Prostate gland (tissue), 2 donors: ENCODE data around the gene PALLD. TPM values are rescaled to one million over a fixed set of nuclear protein-coding genes. Genes with fewer than 3 reads are reported as not detected.
"Not testable (repeated sequence)": the region's sequence is repeated elsewhere in the genome, so short reads cannot be mapped to it uniquely, and the experiment has no call there.

Source experiments
- DNase-seq: peaks from one replicate; pipeline ENCODE4 v3.0.0-alpha.2; 2019; ENCODE audit warnings: low spot score
- H3K27ac ChIP-seq, 2 donors: fragments of 200-600 bp; sonication (generic); 2 replicates each; pipeline ENCODE4 v1.5.1; 2017 to 2019
- H3K27me3 ChIP-seq: fragments of 200-600 bp; sonication (generic); replicated peaks from 2 replicates; pipeline ENCODE4 v1.5.1; 2019; ENCODE audit not compliant: insufficient read depth
- H3K36me3 ChIP-seq, 2 donors: fragments of 200-600 bp; sonication (generic); 1 replicate in 1 of 2; 2 replicates in 1 of 2; pipeline versions ENCODE4 v1.5.1 to v1.8.1; 2017 to 2019
- H3K4me1 ChIP-seq: fragments of 200-600 bp; sonication (generic); replicated peaks from 2 replicates; pipeline ENCODE4 v1.5.1; 2019
- H3K4me3 ChIP-seq, 2 donors: fragments of 200-600 bp; sonication (generic); 2 replicates each; pipeline ENCODE4 v1.5.1; 2017 to 2019
- H3K9me3 ChIP-seq: fragments of 200-600 bp; sonication (generic); 2 replicates; pipeline ENCODE4 v1.5.1; 2017
- POLR2A ChIP-seq: fragments of 450-650 bp; IDR thresholded peaks from one replicate; pipeline ENCODE4 v1.6.1; 2016; ENCODE audit warnings: antibody characterized with exemption, mild to moderate bottlenecking
- POLR2AphosphoS5 ChIP-seq: sonication (generic); formaldehyde crosslinking; IDR thresholded peaks from one replicate; pipeline ENCODE4 v1.6.1; 2017; ENCODE audit warnings: antibody characterized with exemption
- WGBS: methylation state at CpG from one replicate; pipeline ENCODE4 v1.1.5; 2018; 5-methylcytosine and 5-hydroxymethylcytosine counted together
- intact Hi-C: fragments of 100-400 bp; cut with DNase I; formaldehyde crosslinking; loops from one replicate; pipeline ENCODE4 v1.14.2; 2022
- total RNA-seq, 2 donors: library from RNA; depleted of rRNA; stranded (reverse); fragments of >200 nt; gene quantifications; one replicate each; pipeline ENCODE4 v1.1.0, GENCODE V29; 2016
- TF ChIP-seq, protein P1 (sequence below), 4 experiments: fragments of 200-600 bp in 2 of 4; fragments of 450-650 bp in 2 of 4; sonication (generic) in 2 of 4; IDR thresholded peaks; 1 replicate in 3 of 4; 2 replicates in 1 of 4; pipeline ENCODE4 v1.5.1; 2016 to 2019; ENCODE audit warnings: antibody characterized with exemption in 4 of 4, mild to moderate bottlenecking in 2 of 4, moderate library complexity in 2 of 4

PALLD gene
- total RNA-seq, 2 donors from 2014 or later = 252 TPM

- Histone ChIP-seq H3K27ac (no peak overlapping the region), H3K4me3 (no peak overlapping the region), H3K9me3 (no peaks in the 10 kb centered on the region), H3K36me3 (no peaks in the 10 kb centered on the region), H3K27me3 (no peaks in the 10 kb centered on the region), H3K4me1 (no peaks in the 10 kb centered on the region)
- intact Hi-C loops = no loop called here
- WGBS = 69% methylated on average over 5 of the region's 5 CpGs
- TF ChIP-seq, protein P1, sequence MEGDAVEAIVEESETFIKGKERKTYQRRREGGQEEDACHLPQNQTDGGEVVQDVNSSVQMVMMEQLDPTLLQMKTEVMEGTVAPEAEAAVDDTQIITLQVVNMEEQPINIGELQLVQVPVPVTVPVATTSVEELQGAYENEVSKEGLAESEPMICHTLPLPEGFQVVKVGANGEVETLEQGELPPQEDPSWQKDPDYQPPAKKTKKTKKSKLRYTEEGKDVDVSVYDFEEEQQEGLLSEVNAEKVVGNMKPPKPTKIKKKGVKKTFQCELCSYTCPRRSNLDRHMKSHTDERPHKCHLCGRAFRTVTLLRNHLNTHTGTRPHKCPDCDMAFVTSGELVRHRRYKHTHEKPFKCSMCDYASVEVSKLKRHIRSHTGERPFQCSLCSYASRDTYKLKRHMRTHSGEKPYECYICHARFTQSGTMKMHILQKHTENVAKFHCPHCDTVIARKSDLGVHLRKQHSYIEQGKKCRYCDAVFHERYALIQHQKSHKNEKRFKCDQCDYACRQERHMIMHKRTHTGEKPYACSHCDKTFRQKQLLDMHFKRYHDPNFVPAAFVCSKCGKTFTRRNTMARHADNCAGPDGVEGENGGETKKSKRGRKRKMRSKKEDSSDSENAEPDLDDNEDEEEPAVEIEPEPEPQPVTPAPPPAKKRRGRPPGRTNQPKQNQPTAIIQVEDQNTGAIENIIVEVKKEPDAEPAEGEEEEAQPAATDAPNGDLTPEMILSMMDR (IDR thresholded peaks at IDR 0.05) = no peak
- TF ChIP-seq POLR2AphosphoS5 = no peak
- TF ChIP-seq POLR2A = no peak
- no peak for DNase-seq
Measured at GRCh38 chr4:168453146-168453545, 43.7 kb upstream of the PALLD start.

GRCh38 chr4:168458256-168458655, 38.6 kb upstream of the PALLD start:
- H3K4me1 ChIP-seq, DNase-seq, H3K9me3 ChIP-seq, H3K27me3 ChIP-seq, intact Hi-C loops, H3K4me3 ChIP-seq, H3K27ac ChIP-seq, H3K36me3 ChIP-seq: not testable (repeated sequence)
- WGBS = 100% methylated on average over 2 of the region's 2 CpGs

DNA sequence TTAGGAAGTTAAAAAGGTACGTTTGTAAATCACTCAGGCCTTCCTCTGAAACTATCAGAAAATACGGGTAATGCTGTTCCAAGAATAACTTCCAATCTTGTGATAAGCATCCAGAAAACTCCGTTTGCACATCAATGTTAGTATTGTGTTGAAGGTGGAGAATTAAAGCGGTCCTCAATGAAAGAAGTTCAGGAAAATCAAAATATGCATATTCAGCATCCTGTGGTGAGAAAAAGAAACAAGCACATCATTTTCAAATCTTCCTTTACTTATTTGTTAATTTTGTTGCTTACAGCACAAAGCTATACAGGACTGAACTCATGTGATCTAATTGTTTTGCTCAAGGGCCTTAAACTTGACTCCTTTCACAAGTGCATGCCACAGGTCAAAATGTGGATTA, 35.0 kb upstream of the PALLD start:
- Histone ChIP-seq H3K27ac (no peak overlapping the region), H3K4me1 (no peaks in the 10 kb centered on the region), H3K4me3 (no peak overlapping the region), H3K36me3 (no peaks in the 10 kb centered on the region), H3K27me3 (no peaks in the 10 kb centered on the region), H3K9me3 (no peaks in the 10 kb centered on the region)
- WGBS = 53% methylated on average over 4 of the region's 4 CpGs
- TF ChIP-seq POLR2AphosphoS5 = no peak
- no peak for TF ChIP-seq POLR2A
- TF ChIP-seq, protein P1 (IDR thresholded peaks at IDR 0.05) = no peak
- no peak for DNase-seq
- intact Hi-C loops = no loop called here

DNA sequence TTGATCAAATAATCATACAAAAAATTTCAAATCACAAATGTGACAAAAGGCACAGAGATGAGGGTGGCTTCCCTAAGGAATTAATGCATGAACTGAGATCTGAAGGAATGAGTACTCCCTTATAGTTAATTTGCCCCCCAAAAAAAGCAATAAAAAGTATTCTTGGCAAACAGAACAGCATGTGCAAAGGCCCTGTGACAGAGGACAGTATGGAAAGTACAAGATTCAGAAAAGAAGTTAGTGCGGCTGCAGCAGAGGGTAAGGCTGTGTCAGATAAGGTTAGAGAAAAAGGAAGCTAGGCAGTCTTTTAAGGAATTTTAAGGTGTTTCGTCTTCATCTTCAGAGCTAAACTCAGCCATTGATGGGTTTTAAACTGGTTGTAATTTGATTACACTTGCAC, 23.9 kb upstream of the PALLD start:
- no peak overlapping the region for H3K4me3 ChIP-seq
- intact Hi-C loops = no loop called here
- no peaks in the 10 kb centered on the region for H3K9me3 ChIP-seq
- no peaks in the 10 kb centered on the region for H3K4me1 ChIP-seq
- WGBS = 98% methylated on average over 2 of the region's 2 CpGs
- no peaks in the 10 kb centered on the region for H3K27me3 ChIP-seq
- H3K27ac ChIP-seq = no peak overlapping the region
- H3K36me3 ChIP-seq = no peaks in the 10 kb centered on the region
- DNase-seq = no peak
- TF ChIP-seq POLR2A = no peak
- no peak for TF ChIP-seq POLR2AphosphoS5
- TF ChIP-seq, protein P1 (IDR thresholded peaks at IDR 0.05) = no peak

GRCh38 chr4:168474660-168475320, 22.1 kb upstream of the PALLD start:
- Histone ChIP-seq H3K36me3 (no peaks in the 10 kb centered on the region), H3K4me1 (no peaks in the 10 kb centered on the region), H3K9me3 (no peaks in the 10 kb centered on the region), H3K27ac (no peak overlapping the region), H3K4me3 (no peak overlapping the region), H3K27me3 (no peaks in the 10 kb centered on the region)
- no peak for DNase-seq
- WGBS = 61% methylated on average over 5 of the region's 5 CpGs
- TF ChIP-seq, protein P1 (IDR thresholded peaks at IDR 0.05) = no peak
- TF ChIP-seq POLR2A = no peak
- no peak for TF ChIP-seq POLR2AphosphoS5
- intact Hi-C loops = no loop called here
